Central memory CD8-positive, alpha-beta T cell (primary cell): ENCODE measurements around the gene MTAP.

Experiments used
- ATAC-seq: fragments of 150-1000 bp; cut with Tn5 transposase; replicated peaks from 2 replicates; pipeline ENCODE4 v1.10.0; 2022; ENCODE audit warnings: mild to moderate bottlenecking, moderate FRiP score, moderate number of reproducible peaks; ENCODE audit not compliant: poor library complexity, severe bottlenecking; ENCODE audit errors: extremely low read depth
- DNase-seq, 2 donors: peaks; one replicate each; pipeline ENCODE4 v3.0.0; 2021; ENCODE audit warnings: low spot score in 2 of 2
- H3K27ac Mint-ChIP-seq: one replicate; pipeline ENCODE4 v1.8.0; 2022; ENCODE audit warnings: low read depth, mild to moderate bottlenecking, moderate library complexity, mixed read lengths
- H3K27me3 Mint-ChIP-seq: one replicate; pipeline ENCODE4 v1.8.0; 2022; ENCODE audit warnings: mixed read lengths
- H3K36me3 Mint-ChIP-seq: one replicate; pipeline ENCODE4 v1.8.0; 2022; ENCODE audit warnings: mild to moderate bottlenecking, moderate library complexity, mixed read lengths; ENCODE audit not compliant: insufficient read depth
- H3K4me1 Mint-ChIP-seq: one replicate; pipeline ENCODE4 v1.8.0; 2022; ENCODE audit warnings: mixed read lengths
- H3K4me3 Mint-ChIP-seq: one replicate; pipeline ENCODE4 v1.8.0; 2022; ENCODE audit warnings: mild to moderate bottlenecking, moderate library complexity, mixed read lengths
- H3K9me3 Mint-ChIP-seq: one replicate; pipeline ENCODE4 v1.8.0; 2022; ENCODE audit warnings: mixed read lengths

The MTAP gene

DNA sequence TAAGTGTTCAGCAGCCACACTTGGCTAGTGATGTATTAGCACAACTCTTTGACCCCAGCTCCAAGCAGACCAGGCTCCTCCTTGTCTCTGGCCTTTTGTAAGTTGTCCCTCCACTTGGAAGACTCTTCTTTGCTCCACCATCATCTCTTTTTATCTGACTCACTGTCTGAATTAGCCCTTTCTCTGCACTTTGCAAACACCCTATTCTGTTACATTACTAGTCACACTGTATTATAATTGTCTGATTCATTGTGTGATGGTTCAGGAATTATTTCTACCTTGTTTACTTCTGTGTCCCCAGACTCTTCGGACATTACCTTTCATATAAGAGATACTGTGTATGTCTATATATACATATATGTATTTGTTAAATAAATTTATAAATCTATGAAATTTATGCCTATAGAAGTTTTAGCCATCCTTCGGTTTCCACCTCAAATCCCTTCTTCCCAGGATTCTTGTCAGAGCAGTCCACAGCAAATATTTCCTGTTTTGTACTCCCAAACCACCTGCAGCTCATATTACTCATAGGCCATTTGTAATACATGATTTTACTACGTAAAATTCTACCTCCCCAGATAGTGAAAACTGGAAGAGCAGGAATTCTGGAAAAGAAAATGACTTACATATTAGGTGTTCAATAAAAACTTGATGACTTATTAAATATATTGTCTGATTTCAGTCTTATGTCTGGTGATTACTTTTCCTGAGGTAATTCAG lies 69.0 kb downstream of the MTAP start:
- peaks cover 2% of the 10 kb centered on the region for H3K36me3 Mint-ChIP-seq
- no peak overlapping the region for H3K27ac Mint-ChIP-seq
- peaks cover 11% of the 10 kb centered on the region for H3K4me1 Mint-ChIP-seq
- DNase-seq (no peak), ATAC-seq (no peak)
- H3K4me3 Mint-ChIP-seq = no peak overlapping the region
- no peaks in the 10 kb centered on the region for H3K27me3 Mint-ChIP-seq
- no peaks in the 10 kb centered on the region for H3K9me3 Mint-ChIP-seq

DNA sequence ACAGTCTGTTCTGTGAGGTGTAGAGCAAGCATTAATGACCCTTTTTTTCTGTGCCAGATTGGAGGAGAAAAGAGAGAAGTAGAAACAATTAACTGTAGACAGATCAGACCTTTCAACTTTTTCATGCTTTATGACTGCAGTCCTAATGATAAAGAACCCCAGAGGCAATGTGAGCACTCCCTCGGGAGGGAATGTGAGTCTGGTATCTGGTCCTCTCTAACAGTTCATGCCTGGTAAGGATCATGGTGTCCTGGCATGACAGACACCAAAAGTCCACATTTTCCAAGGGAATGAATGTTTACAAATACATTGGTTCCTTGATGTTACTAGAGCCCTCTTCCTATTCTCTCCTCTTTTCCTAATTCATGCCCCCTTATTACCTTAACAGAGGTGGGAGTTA lies 70.3 kb downstream of the MTAP start:
- H3K4me3 Mint-ChIP-seq = no peak overlapping the region
- no peaks in the 10 kb centered on the region for H3K27me3 Mint-ChIP-seq
- H3K9me3 Mint-ChIP-seq = no peaks in the 10 kb centered on the region
- H3K4me1 Mint-ChIP-seq = peaks cover 21% of the 10 kb centered on the region
- peaks cover 2% of the 10 kb centered on the region for H3K36me3 Mint-ChIP-seq
- DNase-seq (no peak), ATAC-seq (no peak)
- H3K27ac Mint-ChIP-seq = no peak overlapping the region

DNA sequence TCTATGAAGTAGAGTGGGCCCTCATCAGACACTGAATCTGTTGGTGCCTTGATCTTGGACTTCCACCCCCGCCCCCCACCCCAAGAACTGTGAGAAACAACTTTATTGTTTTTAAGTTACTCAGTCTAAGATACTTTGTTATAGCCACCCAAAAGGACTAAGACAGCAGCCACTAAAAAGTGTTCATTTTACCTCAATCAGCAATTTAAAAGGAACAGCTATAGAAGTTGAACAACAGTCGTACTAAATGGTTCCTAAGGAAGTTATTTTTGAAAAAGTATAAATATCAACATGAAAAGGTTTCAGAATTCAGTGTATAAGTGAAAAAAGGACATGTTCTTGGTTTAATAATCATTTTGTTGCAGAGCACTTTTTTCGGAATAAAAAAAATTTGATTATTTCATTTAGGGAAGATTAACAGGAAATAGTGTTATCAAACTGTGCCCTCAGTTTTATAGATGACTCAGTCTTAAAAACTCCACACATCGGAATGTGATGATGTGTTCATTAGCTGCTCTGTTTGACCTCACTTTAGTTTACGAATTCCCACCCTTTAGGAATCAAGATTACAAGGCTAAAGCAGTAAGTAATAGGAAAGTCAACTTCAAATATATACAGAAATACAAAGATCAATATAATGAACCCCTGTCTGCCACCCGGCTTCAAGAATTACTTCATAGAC lies 71.2 kb downstream of the MTAP start:
- H3K27me3 Mint-ChIP-seq = no peaks in the 10 kb centered on the region
- H3K27ac Mint-ChIP-seq = no peak overlapping the region
- H3K36me3 Mint-ChIP-seq = peaks cover 2% of the 10 kb centered on the region
- H3K9me3 Mint-ChIP-seq = no peaks in the 10 kb centered on the region
- ATAC-seq (no peak), DNase-seq (no peak)
- peaks cover 27% of the 10 kb centered on the region for H3K4me1 Mint-ChIP-seq
- H3K4me3 Mint-ChIP-seq = no peak overlapping the region

DNA sequence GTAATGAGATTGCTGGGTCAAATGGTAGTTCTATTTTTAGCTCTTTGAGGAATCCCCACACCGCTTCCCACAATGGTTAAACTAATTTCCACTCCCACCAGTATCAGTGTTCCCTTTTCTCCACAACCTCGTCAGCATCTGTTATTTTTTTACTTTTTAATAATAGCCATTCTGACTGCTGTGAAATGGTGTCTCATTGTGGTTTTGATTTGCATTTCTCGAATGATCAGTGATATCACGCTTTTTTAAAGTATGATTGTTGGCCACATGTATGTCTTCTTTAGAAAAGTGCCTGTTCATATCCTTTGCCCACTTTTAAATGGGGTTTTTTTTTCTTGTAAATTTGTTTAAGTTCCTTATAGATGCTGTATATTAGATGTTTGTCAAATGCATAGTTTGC lies 73.5 kb downstream of the MTAP start:
- H3K4me3 Mint-ChIP-seq = no peak overlapping the region
- H3K9me3 Mint-ChIP-seq = no peaks in the 10 kb centered on the region
- ATAC-seq (no peak), DNase-seq (no peak)
- H3K36me3 Mint-ChIP-seq = peaks cover 5% of the 10 kb centered on the region
- no peak overlapping the region for H3K27ac Mint-ChIP-seq
- peaks cover 27% of the 10 kb centered on the region for H3K4me1 Mint-ChIP-seq
- H3K27me3 Mint-ChIP-seq = no peaks in the 10 kb centered on the region

DNA sequence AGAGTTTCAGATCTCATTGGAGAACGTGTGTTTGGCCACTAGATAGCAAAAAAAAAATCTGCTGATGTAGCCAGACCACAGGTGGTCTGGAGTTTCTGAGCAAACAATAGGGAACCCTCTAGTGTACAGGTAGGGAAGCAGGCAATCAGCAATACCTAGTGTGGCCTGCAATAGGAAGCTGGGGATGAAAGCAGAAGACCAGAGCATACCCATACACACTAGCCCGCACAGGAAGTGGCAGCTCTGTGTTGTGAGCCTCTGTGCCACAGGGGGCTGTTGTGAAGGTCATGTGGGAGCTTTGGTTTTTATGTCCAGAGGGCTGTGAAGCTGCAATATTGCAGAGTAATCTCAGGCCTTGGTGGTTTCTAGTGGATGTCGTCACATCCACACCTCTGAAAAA lies 81.2 kb downstream of the MTAP start:
- peak; percentile 70 for ATAC-seq
- peaks cover 9% of the 10 kb centered on the region for H3K36me3 Mint-ChIP-seq
- peaks cover 6% of the 10 kb centered on the region for H3K9me3 Mint-ChIP-seq
- peaks cover 10% of the 10 kb centered on the region for H3K4me1 Mint-ChIP-seq
- no peak overlapping the region for H3K4me3 Mint-ChIP-seq
- no peaks in the 10 kb centered on the region for H3K27me3 Mint-ChIP-seq
- DNase-seq = no peak
- peak overlapping the region; percentile 49 for H3K27ac Mint-ChIP-seq

DNA sequence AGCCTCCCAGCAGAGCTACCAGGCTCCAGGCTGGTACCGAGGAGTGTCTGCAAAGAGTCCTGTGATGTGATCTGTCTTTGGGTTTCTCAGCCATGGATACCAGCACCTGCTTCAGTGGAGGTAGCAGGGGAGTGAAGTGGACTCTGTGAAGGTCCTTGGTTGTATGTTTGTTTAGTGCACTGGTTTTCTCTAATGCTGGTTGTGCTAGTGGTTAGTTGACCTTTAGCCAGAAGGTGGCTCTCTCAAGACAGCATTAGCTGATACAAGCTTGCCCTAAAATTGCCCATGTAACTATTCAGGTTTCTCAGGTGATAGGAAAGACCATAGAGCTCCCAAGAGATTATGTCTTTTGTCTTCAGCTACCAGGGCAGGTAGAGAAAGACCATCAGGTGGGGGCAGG lies 87.2 kb downstream of the MTAP start:
- H3K36me3 Mint-ChIP-seq = peaks cover 5% of the 10 kb centered on the region
- no peak overlapping the region for H3K27ac Mint-ChIP-seq
- no peak overlapping the region for H3K4me3 Mint-ChIP-seq
- H3K4me1 Mint-ChIP-seq = peaks cover 5% of the 10 kb centered on the region
- ATAC-seq = no peak
- H3K9me3 Mint-ChIP-seq = peaks cover 14% of the 10 kb centered on the region
- no peak for DNase-seq
- H3K27me3 Mint-ChIP-seq = no peaks in the 10 kb centered on the region

DNA sequence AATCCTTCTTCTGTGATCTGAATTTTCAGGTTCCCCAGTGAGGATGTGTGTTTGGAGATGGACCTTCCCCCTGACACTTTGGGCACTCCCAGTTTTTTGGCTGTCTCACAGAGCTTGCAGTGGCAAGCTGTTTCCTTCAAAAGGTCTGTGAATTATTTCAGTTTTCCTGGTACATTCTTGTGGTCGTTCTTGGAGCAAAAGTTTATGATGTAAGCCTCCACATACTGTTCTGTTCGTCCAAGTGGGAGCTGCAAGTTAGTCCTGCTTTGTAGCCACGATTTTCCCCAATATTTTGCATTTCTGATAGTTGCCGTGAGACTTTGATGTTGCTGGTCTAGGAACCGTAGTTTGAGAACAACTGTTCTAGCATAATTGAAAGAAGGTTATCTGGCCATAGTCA lies 88.3 kb downstream of the MTAP start:
- no peak for DNase-seq
- Mint-ChIP-seq H3K36me3 (peaks cover 5% of the 10 kb centered on the region), H3K27ac (no peak overlapping the region), H3K4me3 (no peak overlapping the region), H3K9me3 (peaks cover 14% of the 10 kb centered on the region), H3K4me1 (peaks cover 5% of the 10 kb centered on the region), H3K27me3 (no peaks in the 10 kb centered on the region)
- ATAC-seq = no peak

DNA sequence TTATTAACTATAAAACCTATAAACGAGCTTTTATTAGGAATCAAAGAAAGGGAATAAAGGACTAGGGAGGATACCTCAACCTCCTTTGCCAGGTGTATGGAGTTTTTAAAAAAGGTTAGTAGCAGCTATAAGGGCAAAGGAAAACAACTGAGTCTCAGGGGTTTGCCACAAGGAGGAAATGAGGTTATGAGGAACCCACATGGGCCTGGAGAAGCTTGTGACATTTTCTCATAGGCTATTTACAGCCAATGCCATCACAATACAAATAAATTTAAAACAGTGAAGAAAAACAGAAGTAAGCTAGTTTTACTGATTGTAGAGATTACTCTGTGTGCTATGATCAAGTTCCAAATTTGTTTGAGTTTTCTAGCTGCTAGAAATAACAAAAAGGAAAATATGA lies 99.1 kb downstream of the MTAP start:
- no peaks in the 10 kb centered on the region for H3K36me3 Mint-ChIP-seq
- DNase-seq = no peak
- no peak overlapping the region for H3K27ac Mint-ChIP-seq
- no peaks in the 10 kb centered on the region for H3K4me1 Mint-ChIP-seq
- peaks cover 20% of the 10 kb centered on the region for H3K9me3 Mint-ChIP-seq
- no peak overlapping the region for H3K4me3 Mint-ChIP-seq
- no peak for ATAC-seq
- H3K27me3 Mint-ChIP-seq = no peaks in the 10 kb centered on the region

DNA sequence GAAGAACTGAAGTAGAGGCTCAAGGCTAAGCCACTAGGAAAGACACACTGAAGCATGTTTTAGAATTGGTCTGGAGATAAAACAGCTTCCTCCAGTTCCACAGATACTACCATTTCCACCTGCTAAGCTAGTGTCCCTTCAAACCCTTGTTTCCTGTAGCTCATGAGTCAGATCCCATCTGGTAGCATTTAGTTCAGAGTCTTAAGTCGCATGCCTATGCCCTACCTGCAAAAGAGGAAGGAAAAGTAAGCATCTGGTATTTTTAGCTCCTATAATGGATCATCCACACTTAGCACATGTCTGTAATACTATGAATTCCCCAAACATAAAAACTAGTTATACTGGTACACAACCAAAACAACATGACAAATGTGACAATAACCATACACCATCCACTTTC lies 99.7 kb downstream of the MTAP start:
- H3K36me3 Mint-ChIP-seq = no peaks in the 10 kb centered on the region
- no peaks in the 10 kb centered on the region for H3K27me3 Mint-ChIP-seq
- ATAC-seq (no peak), DNase-seq (no peak)
- no peaks in the 10 kb centered on the region for H3K4me1 Mint-ChIP-seq
- H3K9me3 Mint-ChIP-seq = peaks cover 20% of the 10 kb centered on the region
- H3K4me3 Mint-ChIP-seq = no peak overlapping the region
- no peak overlapping the region for H3K27ac Mint-ChIP-seq

DNA sequence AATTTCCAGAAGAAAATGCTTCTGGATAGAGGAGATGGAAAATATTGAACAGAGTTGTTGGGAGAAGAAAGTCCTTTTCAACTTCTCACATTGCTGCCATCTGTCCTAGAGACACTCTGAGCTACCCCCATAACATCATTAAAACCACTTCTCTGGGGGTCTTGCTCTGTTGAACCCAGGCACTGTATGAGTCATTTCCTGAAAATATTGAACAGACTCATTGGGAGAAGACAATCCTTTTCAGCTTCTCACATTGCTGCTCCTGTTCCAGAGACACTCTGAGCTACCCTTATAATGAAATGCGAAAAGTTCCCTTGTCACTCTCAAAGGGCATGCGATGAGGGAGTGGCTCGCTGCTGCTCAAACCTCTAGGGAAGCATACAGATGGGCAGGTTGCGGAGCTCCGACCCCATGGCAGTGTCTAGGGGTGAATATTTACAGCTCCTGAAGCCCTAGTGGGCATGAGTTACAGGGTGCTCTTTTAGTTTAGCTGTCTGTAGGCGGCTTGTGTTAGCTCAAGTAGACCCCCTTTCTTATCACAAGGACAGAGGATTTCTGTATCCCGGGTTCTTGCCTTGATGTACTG lies 101.0 kb downstream of the MTAP start:
- H3K4me1 Mint-ChIP-seq = no peaks in the 10 kb centered on the region
- no peaks in the 10 kb centered on the region for H3K36me3 Mint-ChIP-seq
- no peak for DNase-seq
- H3K27me3 Mint-ChIP-seq = no peaks in the 10 kb centered on the region
- no peak for ATAC-seq
- no peak overlapping the region for H3K4me3 Mint-ChIP-seq
- H3K9me3 Mint-ChIP-seq = peaks cover 20% of the 10 kb centered on the region
- H3K27ac Mint-ChIP-seq = no peak overlapping the region

DNA sequence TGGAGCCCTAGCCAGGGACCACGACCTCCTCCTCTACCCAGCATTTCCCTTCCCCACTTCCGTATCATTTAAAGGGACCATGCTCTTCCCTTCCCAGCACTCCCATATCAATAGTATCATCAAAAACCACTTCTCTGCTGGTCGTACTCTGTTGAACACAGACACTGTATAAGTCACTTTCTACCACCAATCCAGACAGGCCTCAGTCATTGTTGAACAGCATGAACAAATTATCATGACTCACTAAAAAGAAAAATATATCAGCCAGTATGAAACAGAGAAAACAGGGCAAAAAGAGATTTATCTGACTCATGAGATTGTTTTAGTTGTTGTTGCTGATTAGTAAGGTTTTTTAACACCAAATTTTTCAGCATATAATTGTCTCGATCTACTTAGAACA lies 101.9 kb downstream of the MTAP start:
- H3K4me3 Mint-ChIP-seq = no peak overlapping the region
- H3K36me3 Mint-ChIP-seq = no peaks in the 10 kb centered on the region
- H3K27ac Mint-ChIP-seq = no peak overlapping the region
- H3K9me3 Mint-ChIP-seq = peaks cover 18% of the 10 kb centered on the region
- no peaks in the 10 kb centered on the region for H3K4me1 Mint-ChIP-seq
- H3K27me3 Mint-ChIP-seq = no peaks in the 10 kb centered on the region
- ATAC-seq = no peak
- DNase-seq = no peak

DNA sequence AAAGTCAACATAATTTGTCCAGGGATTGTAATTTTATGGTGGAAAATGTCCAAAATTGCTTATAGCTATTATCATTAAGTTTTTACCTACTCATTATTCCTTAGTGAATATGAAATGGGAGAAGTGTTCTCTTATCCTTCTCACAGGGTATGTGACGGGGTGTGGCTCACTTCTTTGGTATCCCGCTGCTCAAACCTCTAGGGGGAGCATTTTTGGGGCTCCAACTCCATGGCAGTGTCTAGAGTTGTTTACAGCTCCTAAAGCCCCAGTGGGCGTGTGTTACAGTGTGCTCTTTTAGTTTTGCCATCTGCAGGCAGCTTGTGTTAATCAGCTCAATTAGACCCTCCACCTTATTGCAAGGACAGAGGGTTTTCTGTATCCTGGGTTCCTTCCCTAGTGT lies 102.3 kb downstream of the MTAP start:
- no peaks in the 10 kb centered on the region for H3K36me3 Mint-ChIP-seq
- DNase-seq = no peak
- H3K27ac Mint-ChIP-seq = no peak overlapping the region
- ATAC-seq = no peak
- H3K9me3 Mint-ChIP-seq = peaks cover 20% of the 10 kb centered on the region
- H3K4me3 Mint-ChIP-seq = no peak overlapping the region
- H3K4me1 Mint-ChIP-seq = no peaks in the 10 kb centered on the region
- H3K27me3 Mint-ChIP-seq = no peaks in the 10 kb centered on the region

DNA sequence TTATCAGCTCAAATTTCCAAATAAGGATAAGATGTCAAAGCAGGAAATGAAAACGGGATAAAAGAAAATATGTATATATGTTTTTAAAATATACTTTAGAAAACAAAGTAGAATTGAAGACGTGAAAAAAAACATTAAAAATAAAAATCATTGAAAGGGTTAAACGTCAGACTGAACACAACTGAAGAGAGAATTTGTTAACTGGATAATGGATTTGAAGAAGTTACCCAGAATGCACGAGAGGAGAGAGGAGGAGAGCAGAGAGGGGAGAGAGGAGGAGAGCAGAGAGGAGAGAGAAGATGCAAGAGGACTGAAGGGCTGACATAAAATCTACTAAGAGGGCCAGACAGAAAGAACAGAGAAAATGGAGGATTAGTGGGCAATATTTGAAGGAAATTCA lies 103.8 kb downstream of the MTAP start:
- Mint-ChIP-seq H3K36me3 (no peaks in the 10 kb centered on the region), H3K9me3 (peaks cover 31% of the 10 kb centered on the region), H3K4me3 (no peak overlapping the region), H3K4me1 (no peaks in the 10 kb centered on the region), H3K27me3 (no peaks in the 10 kb centered on the region), H3K27ac (no peak overlapping the region)
- no peak for ATAC-seq
- no peak for DNase-seq
